HG03064 (cell line): ENCODE results near the gene PNKD.

Experiments
- ATAC-seq: cut with Tn5 transposase; IDR thresholded peaks from one replicate; pipeline ENCODE4 v1.9.1; 2021; ENCODE audit warnings: low read depth; ENCODE audit not compliant: unreplicated experiment

The PNKD gene

DNA sequence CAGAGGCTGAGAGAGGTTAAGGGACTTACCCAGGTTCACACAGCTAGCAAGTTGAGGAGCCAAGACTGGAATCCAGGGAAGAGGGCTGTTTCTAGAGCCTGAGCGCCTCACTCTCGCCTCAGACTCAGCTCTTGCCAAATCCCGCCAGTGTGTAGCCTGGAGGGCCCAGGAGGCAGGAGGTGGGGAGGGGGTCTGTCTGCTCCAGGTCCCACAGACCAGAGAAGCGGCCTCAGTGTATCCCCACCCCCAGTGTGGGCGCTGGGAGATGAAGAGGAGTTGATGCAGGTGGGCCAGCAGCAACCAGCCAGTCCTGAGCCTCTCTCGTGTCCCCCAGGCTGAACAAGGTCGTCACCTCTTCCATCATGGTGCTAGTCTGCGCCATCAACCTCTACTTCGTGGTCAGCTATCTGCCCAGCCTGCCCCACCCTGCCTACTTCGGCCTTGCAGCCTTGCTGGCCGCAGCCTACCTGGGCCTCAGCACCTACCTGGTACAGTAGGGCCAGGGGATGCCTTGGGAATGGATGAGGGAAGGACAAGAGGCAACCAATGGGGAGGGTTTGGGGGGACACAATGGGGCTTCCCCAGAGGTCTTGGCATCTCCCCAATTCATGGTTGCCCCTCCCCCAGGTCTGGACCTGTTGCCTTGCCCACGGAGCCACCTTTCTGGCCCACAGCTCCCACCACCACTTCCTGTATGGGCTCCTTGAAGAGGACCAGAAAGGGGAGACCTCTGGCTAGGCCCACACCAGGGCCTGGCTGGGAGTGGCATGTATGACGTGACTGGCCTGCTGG is 124.2 kb downstream of the PNKD start:
- no peak for ATAC-seq

DNA sequence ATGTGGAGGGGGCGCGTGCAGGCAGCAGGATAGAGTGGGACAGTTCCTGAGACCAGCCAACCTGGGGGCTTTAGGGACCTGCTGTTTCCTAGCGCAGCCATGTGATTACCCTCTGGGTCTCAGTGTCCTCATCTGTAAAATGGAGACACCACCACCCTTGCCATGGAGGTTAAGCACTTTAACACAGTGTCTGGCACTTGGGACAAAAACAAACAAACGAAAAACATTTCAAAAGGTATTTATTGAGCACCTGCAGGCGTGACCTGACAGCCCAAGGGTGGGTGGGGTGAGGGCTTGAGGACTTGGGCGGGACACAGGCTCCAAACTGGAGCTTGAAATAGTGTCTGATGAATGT is 124.7 kb downstream of the PNKD start:
- no peak for ATAC-seq

DNA sequence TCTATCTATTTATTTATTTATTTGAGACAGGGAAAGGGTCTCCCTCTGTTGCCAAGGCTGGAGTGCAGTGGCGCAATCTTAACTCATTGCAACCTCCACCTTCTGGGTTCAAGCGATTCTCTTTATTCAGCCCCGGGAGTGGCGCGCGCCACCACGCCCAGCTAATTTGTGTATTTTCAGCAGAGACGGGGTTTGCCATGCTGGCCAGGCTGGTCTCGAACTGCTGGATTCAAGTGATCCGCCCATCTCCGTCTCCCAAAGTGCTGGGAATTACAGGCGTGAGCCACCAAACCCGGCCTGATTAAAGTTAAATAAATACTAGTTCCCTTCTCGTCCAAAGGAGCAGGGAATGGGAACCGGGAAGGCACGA is 125.1 kb downstream of the PNKD start:
- ATAC-seq = no peak

DNA sequence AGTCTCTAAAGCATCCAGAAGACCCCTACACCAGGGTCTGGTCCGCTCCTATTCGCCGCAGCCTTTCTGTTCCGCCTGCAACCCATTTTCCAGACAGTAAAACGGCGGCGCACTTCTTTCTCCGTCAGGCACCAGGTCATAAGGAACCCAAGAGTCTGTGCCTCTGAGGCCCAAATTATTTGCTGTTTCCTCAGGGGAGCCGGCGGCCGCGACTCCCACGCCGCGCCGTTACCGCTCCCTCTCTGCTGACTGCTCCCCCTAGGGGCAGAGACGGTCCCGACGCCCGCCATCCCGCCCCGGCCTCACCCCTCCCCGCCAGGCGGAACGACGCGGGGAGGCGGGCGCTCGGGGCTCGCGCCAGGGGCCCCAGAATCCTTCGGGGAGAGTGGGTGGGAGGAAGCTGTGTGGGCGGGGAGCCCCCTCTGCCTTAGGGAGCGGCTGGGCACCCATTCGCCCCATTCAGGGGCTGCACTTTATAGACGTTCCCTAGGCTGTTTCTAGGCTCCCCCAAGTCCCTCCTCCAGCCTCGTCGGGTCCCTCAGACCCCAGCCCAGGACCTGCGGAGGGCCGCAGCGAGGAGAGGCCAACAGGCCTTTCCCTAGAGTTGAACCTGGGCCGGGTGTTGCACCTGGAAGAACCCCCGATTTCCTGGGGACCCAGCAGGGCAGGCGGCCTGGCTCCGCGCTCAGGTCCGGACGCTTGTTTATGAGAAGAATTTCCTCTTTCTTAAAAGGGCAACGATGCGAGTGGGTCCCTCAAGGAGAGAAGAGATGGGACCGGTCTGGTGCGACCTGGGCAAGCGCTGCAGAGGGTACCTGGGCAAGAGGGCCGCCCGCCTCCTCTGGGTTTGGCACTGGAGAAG is 125.7 kb downstream of the PNKD start:
- ATAC-seq = peak; percentile 43
